ENCODE measurements around the gene CRELD1. TPM values are rescaled to one million over a fixed set of nuclear protein-coding genes. Genes with fewer than 3 reads are reported as not detected.

CRELD1 gene
- total and polyA plus RNA-seq, 2 experiments from 2014 or later = 43.9 to 82.9 TPM

- WGBS (ENCODE audit: low lambda C conversion rate, missing lambda C conversion rate) = 94% methylated on average over 5 of the region's 5 CpGs
- no peak overlapping the region for H2AFZ ChIP-seq
Measured at GRCh38 chr3:9901967-9902366, 31.7 kb upstream of the CRELD1 start.

GRCh38 chr3:9902372-9903237 lies 31.0 kb upstream of the CRELD1 start, which contains the start of gene IL17RE:
TSS of gene IL17RE (plus strand) at chr3:9902848. CDS start at chr3:9902933, 85 bp downstream.
- H3K79me2 ChIP-seq = peaks cover 12% of the 10 kb centered on the region

More at GRCh38 chr3:9901967-9902366, 31.7 kb upstream of the CRELD1 start:
- Histone ChIP-seq H4K20me1 (ENCODE audit: insufficient read depth, poor library complexity, severe bottlenecking) (no peaks in the 10 kb centered on the region), H3K4me2 (peak overlapping the region; percentile 71), H3K4me3 (no peak overlapping the region), H3K27me3 (no peaks in the 10 kb centered on the region), H3K4me1 (ENCODE audit: insufficient read depth) (peaks cover 51% of the 10 kb centered on the region), H3K9me2 (replicated peaks; ENCODE audit: insufficient read depth) (no peaks in the 10 kb centered on the region), H3K79me2 (peaks cover 12% of the 10 kb centered on the region), H3K9me3 (ENCODE audit: low read depth) (no peaks in the 10 kb centered on the region), H3K36me3 (replicated peaks; ENCODE audit: insufficient read depth, low read depth) (no peaks in the 10 kb centered on the region), H3K27ac (peak overlapping the region; percentile 74)
- TF ChIP-seq EZH2 (IDR thresholded peaks at IDR 0.05; ENCODE audit: borderline replicate concordance) (no peak), EZH2phosphoT487 (IDR thresholded peaks at IDR 0.05; ENCODE audit: low read depth, severe bottlenecking, unreplicated experiment) (no peak), CTCF (IDR thresholded peaks at IDR 0.05; ENCODE audit: poor library complexity) (no peak)
- DNase-seq (ENCODE audit: low spot score) = no peak

DNA sequence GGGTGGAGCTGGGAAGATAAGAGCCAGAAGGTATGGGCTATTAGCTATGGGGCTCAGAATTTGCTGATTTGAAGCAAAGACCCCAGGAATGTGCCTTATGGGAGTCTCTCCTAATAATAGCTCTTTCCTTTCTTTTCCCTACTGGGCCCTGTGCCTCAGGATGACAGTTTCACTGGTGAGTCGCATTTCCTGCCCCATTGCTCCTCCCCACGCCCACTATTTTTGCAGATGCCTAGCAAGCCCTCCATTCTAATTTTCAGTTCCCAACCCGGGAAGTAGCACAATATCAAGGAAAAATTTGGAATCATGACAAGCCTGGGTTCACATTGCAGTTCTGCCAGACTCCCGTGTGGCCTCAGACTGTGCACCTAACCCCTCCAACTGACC lies 30.4 kb upstream of the CRELD1 start:
- H3K4me3 ChIP-seq = no peak overlapping the region
- DNase-seq (ENCODE audit: low spot score) = no peak
- H3K4me1 ChIP-seq (ENCODE audit: insufficient read depth) = peaks cover 44% of the 10 kb centered on the region
- H4K20me1 ChIP-seq (ENCODE audit: insufficient read depth, poor library complexity, severe bottlenecking) = no peaks in the 10 kb centered on the region
- H2AFZ ChIP-seq = peak overlapping the region; percentile 47
- no peaks in the 10 kb centered on the region for H3K9me3 ChIP-seq (ENCODE audit: low read depth)
- H3K36me3 ChIP-seq (replicated peaks; ENCODE audit: insufficient read depth, low read depth) = no peaks in the 10 kb centered on the region
- 58% methylated on average over 4 of the region's 4 CpGs for WGBS (ENCODE audit: low lambda C conversion rate, missing lambda C conversion rate)
- H3K79me2 ChIP-seq = peaks cover 12% of the 10 kb centered on the region
- peak overlapping the region; percentile 74 for H3K27ac ChIP-seq
- no peaks in the 10 kb centered on the region for H3K9me2 ChIP-seq (replicated peaks; ENCODE audit: insufficient read depth)
- no peaks in the 10 kb centered on the region for H3K27me3 ChIP-seq
- no peak for TF ChIP-seq EZH2phosphoT487 (IDR thresholded peaks at IDR 0.05; ENCODE audit: low read depth, severe bottlenecking, unreplicated experiment)
- peak overlapping the region; percentile 71 for H3K4me2 ChIP-seq

More at GRCh38 chr3:9902372-9903237, 31.0 kb upstream of the CRELD1 start, which contains the start of gene IL17RE:
- Histone ChIP-seq H3K4me2 (peak within 1 kb of the TSS; percentile 71), H3K4me3 (no peak within 1 kb of the TSS), H4K20me1 (ENCODE audit: insufficient read depth, poor library complexity, severe bottlenecking) (no peaks in the 10 kb centered on the region), H3K27ac (peak within 1 kb of the TSS; percentile 74), H3K27me3 (no peaks in the 10 kb centered on the region), H3K4me1 (ENCODE audit: insufficient read depth) (peaks cover 46% of the 10 kb centered on the region), H3K9me2 (replicated peaks; ENCODE audit: insufficient read depth) (no peaks in the 10 kb centered on the region), H3K36me3 (replicated peaks; ENCODE audit: insufficient read depth, low read depth) (no peaks in the 10 kb centered on the region), H3K9me3 (ENCODE audit: low read depth) (no peaks in the 10 kb centered on the region), H2AFZ (peak within 1 kb of the TSS; percentile 47)
- no peak for TF ChIP-seq CTCF (IDR thresholded peaks at IDR 0.05; ENCODE audit: poor library complexity)
- no peak for DNase-seq (ENCODE audit: low spot score)
- 58% methylated on average over 13 of the region's 13 CpGs for WGBS (ENCODE audit: low lambda C conversion rate, missing lambda C conversion rate)

DNA sequence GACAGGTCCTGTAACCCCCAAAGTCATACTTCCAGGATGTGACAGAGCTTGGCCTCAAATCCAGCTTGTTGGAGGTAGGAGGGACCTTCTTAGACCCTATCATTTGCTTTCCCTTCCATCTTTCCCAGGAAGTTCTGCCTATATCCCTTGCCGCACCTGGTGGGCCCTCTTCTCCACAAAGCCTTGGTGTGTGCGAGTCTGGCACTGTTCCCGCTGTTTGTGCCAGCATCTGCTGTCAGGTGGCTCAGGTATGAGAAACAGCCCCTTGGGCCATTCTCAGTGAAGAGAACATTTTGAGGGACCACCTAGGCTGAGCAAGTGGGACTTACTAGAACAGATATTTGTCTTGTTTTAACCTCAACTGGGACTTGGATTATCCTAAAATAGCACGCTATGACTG lies 29.7 kb upstream of the CRELD1 start:
- no peaks in the 10 kb centered on the region for H3K9me3 ChIP-seq (ENCODE audit: low read depth)
- no peak for DNase-seq (ENCODE audit: low spot score)
- TF ChIP-seq CTCF (IDR thresholded peaks at IDR 0.05; ENCODE audit: poor library complexity) = no peak
- no peak for TF ChIP-seq EZH2phosphoT487 (IDR thresholded peaks at IDR 0.05; ENCODE audit: low read depth, severe bottlenecking, unreplicated experiment)
- no peak for TF ChIP-seq EZH2 (IDR thresholded peaks at IDR 0.05; ENCODE audit: borderline replicate concordance)
- no peak overlapping the region for H2AFZ ChIP-seq
- H3K4me1 ChIP-seq (ENCODE audit: insufficient read depth) = peaks cover 37% of the 10 kb centered on the region
- H3K79me2 ChIP-seq = peaks cover 12% of the 10 kb centered on the region
- peak overlapping the region; percentile 71 for H3K4me2 ChIP-seq
- H3K27me3 ChIP-seq = no peaks in the 10 kb centered on the region
- 96% methylated on average over 4 of the region's 4 CpGs for WGBS (ENCODE audit: low lambda C conversion rate, missing lambda C conversion rate)
- H3K27ac ChIP-seq = no peak overlapping the region
- no peaks in the 10 kb centered on the region for H4K20me1 ChIP-seq (ENCODE audit: insufficient read depth, poor library complexity, severe bottlenecking)
- no peak overlapping the region for H3K4me3 ChIP-seq
- no peaks in the 10 kb centered on the region for H3K36me3 ChIP-seq (replicated peaks; ENCODE audit: insufficient read depth, low read depth)
- no peaks in the 10 kb centered on the region for H3K9me2 ChIP-seq (replicated peaks; ENCODE audit: insufficient read depth)

Data from hepatocyte (in vitro differentiated cells).